22Rv1 (cell line): ENCODE data around the gene TALDO1.

ENCODE experiments used
- ZFX ChIP-seq: fragments of 450-650 bp; IDR thresholded peaks from 2 replicates; pipeline ENCODE4 v1.6.1; 2017; ENCODE audit warnings: antibody characterized with exemption, borderline replicate concordance
- TF ChIP-seq, protein P1 (sequence below): fragments of 450-650 bp; IDR thresholded peaks from 2 replicates; pipeline ENCODE4 v1.5.1; 2017; ENCODE audit warnings: mild to moderate bottlenecking

- TF ChIP-seq, protein P1, sequence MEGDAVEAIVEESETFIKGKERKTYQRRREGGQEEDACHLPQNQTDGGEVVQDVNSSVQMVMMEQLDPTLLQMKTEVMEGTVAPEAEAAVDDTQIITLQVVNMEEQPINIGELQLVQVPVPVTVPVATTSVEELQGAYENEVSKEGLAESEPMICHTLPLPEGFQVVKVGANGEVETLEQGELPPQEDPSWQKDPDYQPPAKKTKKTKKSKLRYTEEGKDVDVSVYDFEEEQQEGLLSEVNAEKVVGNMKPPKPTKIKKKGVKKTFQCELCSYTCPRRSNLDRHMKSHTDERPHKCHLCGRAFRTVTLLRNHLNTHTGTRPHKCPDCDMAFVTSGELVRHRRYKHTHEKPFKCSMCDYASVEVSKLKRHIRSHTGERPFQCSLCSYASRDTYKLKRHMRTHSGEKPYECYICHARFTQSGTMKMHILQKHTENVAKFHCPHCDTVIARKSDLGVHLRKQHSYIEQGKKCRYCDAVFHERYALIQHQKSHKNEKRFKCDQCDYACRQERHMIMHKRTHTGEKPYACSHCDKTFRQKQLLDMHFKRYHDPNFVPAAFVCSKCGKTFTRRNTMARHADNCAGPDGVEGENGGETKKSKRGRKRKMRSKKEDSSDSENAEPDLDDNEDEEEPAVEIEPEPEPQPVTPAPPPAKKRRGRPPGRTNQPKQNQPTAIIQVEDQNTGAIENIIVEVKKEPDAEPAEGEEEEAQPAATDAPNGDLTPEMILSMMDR: no peak
- TF ChIP-seq ZFX: no peak
Measured at GRCh38 chr11:813456-814096, 66.3 kb downstream of the TALDO1 start.
